Measurements from ENCODE around the gene PHTF1.

- no peak for TF ChIP-seq POLR2AphosphoS5 (IDR thresholded peaks at IDR 0.05; ENCODE audit: low read depth, low read length)
- no peak for TF ChIP-seq TAF1 (IDR thresholded peaks at IDR 0.05; ENCODE audit: borderline replicate concordance, insufficient read depth, low read length)
Observed at GRCh38 chr1:113686891-113687618, 72.2 kb downstream of the PHTF1 start.
